ENCODE measurements around the gene DTNBP1.

The DTNBP1 gene

DNA sequence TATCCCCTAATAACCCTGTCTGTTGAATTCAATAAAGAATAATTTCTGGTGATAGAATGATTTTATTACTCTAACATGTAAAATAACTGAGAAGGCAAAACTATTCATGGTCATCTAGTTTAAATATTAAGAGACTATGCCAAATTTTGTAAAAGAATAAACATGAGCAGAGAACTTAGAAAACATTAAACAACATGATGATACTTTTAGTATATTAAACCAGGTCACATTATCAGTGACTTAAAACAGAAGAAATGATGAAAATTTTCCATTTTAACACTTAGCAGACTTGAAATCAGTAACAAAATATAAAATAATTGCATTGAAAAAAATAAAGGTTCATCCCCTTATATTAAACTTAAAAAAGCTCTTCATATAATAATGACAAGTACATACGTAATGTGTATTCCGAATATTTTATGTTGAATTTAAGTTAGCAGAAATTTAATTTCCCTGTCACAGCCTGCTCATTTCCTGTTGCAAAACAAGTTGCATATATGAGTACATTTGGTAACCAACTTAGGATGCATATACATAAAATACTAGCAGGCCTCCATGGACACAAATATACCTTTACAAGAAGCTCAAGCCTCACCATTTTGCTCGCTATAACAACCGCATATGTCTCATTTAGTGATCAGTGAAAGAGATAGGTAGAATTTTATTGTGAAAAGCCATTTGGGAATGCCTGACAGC lies 40.6 kb downstream of the DTNBP1 start:
- ChIA-PET CTCF (interaction anchor here (0.6 to 2.1 kb wide), 25 partner anchors 8 to 1492 kb away, joined by 3 to 14 read pairs (median 4); no protein-coding TSS in a partner anchor), POLR2A (interaction anchor here (0.6 to 1.5 kb wide), 2 partner anchors 377 to 1499 kb away, joined by 3 read pairs; partner anchors contain the start of gene JARID2)
- H3K9me3 ChIP-seq (ENCODE audit: control insufficient read depth, insufficient read depth, low read depth, low read length): no peaks in the 10 kb centered on the region
- peaks cover 0 to 4% of the 10 kb centered on the region in 2 experiments; a peak in 1 of 3 replicates for H3K36me3 ChIP-seq (ENCODE audit: control insufficient read depth in 2 of 2, insufficient read depth in 1 of 2, low read length in 2 of 2)
- H3K4me1 ChIP-seq (ENCODE audit: control insufficient read depth, insufficient read depth, low read length): peaks cover 21% of the 10 kb centered on the region
- TF ChIP-seq ZNF558 (tag by site-specific recombination; IDR thresholded peaks at IDR 0.05): no peak
- no peak for TF ChIP-seq WT1 (tag by site-specific recombination; IDR thresholded peaks at IDR 0.05)
- TF ChIP-seq ZNF138 (tag by site-specific recombination; IDR thresholded peaks at IDR 0.05; ENCODE audit: borderline replicate concordance): no peak
- no peak for TF ChIP-seq ZNF600 (tag by site-specific recombination; IDR thresholded peaks at IDR 0.05)
- no peak for TF ChIP-seq ZNF626 (tag by site-specific recombination; IDR thresholded peaks at IDR 0.05)
- TF ChIP-seq ZNF112 (tag by site-specific recombination; IDR thresholded peaks at IDR 0.05): no peak
- no peak for TF ChIP-seq ZNF416 (tag by site-specific recombination; IDR thresholded peaks at IDR 0.05)
- TF ChIP-seq, protein P1, sequence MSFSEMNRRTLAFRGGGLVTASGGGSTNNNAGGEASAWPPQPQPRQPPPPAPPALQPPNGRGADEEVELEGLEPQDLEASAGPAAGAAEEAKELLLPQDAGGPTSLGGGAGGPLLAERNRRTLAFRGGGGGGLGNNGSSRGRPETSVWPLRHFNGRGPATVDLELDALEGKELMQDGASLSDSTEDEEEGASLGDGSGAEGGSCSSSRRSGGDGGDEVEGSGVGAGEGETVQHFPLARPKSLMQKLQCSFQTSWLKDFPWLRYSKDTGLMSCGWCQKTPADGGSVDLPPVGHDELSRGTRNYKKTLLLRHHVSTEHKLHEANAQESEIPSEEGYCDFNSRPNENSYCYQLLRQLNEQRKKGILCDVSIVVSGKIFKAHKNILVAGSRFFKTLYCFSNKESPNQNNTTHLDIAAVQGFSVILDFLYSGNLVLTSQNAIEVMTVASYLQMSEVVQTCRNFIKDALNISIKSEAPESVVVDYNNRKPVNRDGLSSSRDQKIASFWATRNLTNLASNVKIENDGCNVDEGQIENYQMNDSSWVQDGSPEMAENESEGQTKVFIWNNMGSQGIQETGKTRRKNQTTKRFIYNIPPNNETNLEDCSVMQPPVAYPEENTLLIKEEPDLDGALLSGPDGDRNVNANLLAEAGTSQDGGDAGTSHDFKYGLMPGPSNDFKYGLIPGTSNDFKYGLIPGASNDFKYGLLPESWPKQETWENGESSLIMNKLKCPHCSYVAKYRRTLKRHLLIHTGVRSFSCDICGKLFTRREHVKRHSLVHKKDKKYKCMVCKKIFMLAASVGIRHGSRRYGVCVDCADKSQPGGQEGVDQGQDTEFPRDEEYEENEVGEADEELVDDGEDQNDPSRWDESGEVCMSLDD (tag by site-specific recombination; IDR thresholded peaks at IDR 0.05): no peak
- TF ChIP-seq ZNF223 (tag by site-specific recombination; IDR thresholded peaks at IDR 0.05): no peak
- TF ChIP-seq YY2 (tag by site-specific recombination; IDR thresholded peaks at IDR 0.05): no peak
- TF ChIP-seq, protein P2, sequence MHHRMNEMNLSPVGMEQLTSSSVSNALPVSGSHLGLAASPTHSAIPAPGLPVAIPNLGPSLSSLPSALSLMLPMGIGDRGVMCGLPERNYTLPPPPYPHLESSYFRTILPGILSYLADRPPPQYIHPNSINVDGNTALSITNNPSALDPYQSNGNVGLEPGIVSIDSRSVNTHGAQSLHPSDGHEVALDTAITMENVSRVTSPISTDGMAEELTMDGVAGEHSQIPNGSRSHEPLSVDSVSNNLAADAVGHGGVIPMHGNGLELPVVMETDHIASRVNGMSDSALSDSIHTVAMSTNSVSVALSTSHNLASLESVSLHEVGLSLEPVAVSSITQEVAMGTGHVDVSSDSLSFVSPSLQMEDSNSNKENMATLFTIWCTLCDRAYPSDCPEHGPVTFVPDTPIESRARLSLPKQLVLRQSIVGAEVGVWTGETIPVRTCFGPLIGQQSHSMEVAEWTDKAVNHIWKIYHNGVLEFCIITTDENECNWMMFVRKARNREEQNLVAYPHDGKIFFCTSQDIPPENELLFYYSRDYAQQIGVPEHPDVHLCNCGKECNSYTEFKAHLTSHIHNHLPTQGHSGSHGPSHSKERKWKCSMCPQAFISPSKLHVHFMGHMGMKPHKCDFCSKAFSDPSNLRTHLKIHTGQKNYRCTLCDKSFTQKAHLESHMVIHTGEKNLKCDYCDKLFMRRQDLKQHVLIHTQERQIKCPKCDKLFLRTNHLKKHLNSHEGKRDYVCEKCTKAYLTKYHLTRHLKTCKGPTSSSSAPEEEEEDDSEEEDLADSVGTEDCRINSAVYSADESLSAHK (tag by site-specific recombination; IDR thresholded peaks at IDR 0.05): no peak
- TF ChIP-seq ZNF521 (tag by site-specific recombination; IDR thresholded peaks at IDR 0.05): no peak
- no peak for TF ChIP-seq ZNF266 (tag by site-specific recombination; IDR thresholded peaks at IDR 0.05; ENCODE audit: low read depth)
- no peak for TF ChIP-seq ZNF239 (tag by site-specific recombination; IDR thresholded peaks at IDR 0.05)
- no peak for TF ChIP-seq ZXDB (tag by site-specific recombination; IDR thresholded peaks at IDR 0.05)
- H3K27ac ChIP-seq (ENCODE audit: extremely low read depth, low read depth, low read length): no peak overlapping the region
- H3K4me3 ChIP-seq (ENCODE audit: low read depth, low read length): no peak overlapping the region

DNA sequence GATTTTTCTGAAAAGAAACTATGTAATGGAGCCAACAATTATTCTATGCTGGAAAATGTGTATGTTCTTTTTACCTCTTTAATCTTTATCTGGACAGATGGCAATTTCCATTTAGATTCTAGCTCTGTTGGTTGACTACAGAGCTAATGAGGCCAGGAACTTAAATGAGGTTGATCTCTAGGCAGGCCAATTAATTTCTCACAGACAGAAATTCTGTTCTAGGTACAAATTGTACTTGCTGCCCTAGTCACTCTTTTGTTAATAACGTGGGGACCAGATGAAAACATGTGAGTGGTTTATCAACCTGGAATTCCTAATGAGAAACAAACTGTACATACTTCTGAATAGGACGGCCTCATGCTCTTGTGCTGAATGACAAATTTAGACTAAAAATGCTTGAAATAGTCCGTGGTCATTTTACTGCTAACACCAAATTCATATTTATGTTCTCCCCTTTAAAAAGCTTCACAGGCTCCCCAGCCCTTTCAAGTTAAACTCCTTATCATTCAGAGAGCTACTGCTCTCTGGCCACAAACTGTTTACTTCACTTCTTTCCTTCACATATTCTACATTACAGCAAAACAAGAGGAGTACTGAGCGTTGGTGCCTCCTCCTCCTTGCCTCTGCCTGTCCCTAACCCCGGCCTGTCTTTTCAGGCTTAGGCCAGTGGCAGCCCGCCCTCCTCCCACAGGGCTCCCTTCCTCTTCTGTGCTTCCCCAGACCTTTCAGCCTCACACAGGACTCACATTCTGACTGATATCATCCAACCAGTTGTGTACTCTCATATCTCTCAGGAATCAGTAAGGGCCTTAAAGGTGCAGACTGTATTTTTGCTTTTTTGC lies 41.4 kb downstream of the DTNBP1 start:
- ChIA-PET POLR2A (interaction anchor here (1.5 kb wide), 1 partner anchor 376 kb away, joined by 3 read pairs; the partner anchor contains the start of gene JARID2), CTCF (interaction anchor here (0.5 to 1.6 kb wide), 10 partner anchors 10 to 1713 kb away, joined by 3 to 8 read pairs (median 3); no protein-coding TSS in a partner anchor)
- Histone ChIP-seq H3K9me3 (ENCODE audit: control insufficient read depth, insufficient read depth, low read depth, low read length) (no peaks in the 10 kb centered on the region), H3K27ac (ENCODE audit: extremely low read depth, low read depth, low read length) (no peak overlapping the region), H3K36me3 (ENCODE audit: control insufficient read depth in 2 of 2, insufficient read depth in 1 of 2, low read length in 2 of 2) (peaks cover 0 to 4% of the 10 kb centered on the region in 2 experiments; a peak in 1 of 3 replicates), H3K4me3 (ENCODE audit: low read depth, low read length) (no peak overlapping the region), H3K4me1 (ENCODE audit: control insufficient read depth, insufficient read depth, low read length) (peaks cover 15% of the 10 kb centered on the region)
- TF ChIP-seq, protein P3, sequence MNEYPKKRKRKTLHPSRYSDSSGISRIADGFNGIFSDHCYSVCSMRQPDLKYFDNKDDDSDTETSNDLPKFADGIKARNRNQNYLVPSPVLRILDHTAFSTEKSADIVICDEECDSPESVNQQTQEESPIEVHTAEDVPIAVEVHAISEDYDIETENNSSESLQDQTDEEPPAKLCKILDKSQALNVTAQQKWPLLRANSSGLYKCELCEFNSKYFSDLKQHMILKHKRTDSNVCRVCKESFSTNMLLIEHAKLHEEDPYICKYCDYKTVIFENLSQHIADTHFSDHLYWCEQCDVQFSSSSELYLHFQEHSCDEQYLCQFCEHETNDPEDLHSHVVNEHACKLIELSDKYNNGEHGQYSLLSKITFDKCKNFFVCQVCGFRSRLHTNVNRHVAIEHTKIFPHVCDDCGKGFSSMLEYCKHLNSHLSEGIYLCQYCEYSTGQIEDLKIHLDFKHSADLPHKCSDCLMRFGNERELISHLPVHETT (tag by site-specific recombination; IDR thresholded peaks at IDR 0.05): no peak
- TF ChIP-seq ZFP37 (tag by site-specific recombination; IDR thresholded peaks at IDR 0.05) (no peak), ZNF544 (tag by site-specific recombination; IDR thresholded peaks at IDR 0.05) (no peak), ZNF114 (tag by site-specific recombination; IDR thresholded peaks at IDR 0.05) (no peak), ZNF354C (tag by site-specific recombination; IDR thresholded peaks at IDR 0.05; ENCODE audit: borderline replicate concordance, low read depth) (no peak), ZNF664 (tag by site-specific recombination; IDR thresholded peaks at IDR 0.05) (no peak), FEZF1 (tag by site-specific recombination; IDR thresholded peaks at IDR 0.05) (no peak), ZNF155 (tag by site-specific recombination; IDR thresholded peaks at IDR 0.05) (no peak)
- TF ChIP-seq, protein P4, sequence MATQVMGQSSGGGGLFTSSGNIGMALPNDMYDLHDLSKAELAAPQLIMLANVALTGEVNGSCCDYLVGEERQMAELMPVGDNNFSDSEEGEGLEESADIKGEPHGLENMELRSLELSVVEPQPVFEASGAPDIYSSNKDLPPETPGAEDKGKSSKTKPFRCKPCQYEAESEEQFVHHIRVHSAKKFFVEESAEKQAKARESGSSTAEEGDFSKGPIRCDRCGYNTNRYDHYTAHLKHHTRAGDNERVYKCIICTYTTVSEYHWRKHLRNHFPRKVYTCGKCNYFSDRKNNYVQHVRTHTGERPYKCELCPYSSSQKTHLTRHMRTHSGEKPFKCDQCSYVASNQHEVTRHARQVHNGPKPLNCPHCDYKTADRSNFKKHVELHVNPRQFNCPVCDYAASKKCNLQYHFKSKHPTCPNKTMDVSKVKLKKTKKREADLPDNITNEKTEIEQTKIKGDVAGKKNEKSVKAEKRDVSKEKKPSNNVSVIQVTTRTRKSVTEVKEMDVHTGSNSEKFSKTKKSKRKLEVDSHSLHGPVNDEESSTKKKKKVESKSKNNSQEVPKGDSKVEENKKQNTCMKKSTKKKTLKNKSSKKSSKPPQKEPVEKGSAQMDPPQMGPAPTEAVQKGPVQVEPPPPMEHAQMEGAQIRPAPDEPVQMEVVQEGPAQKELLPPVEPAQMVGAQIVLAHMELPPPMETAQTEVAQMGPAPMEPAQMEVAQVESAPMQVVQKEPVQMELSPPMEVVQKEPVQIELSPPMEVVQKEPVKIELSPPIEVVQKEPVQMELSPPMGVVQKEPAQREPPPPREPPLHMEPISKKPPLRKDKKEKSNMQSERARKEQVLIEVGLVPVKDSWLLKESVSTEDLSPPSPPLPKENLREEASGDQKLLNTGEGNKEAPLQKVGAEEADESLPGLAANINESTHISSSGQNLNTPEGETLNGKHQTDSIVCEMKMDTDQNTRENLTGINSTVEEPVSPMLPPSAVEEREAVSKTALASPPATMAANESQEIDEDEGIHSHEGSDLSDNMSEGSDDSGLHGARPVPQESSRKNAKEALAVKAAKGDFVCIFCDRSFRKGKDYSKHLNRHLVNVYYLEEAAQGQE (tag by site-specific recombination; IDR thresholded peaks at IDR 0.05): no peak

Data from HEK293 (cell line).